Parathyroid adenoma (tissue), 2 donors: ENCODE results near the gene XKR7.
"Not testable (repeated sequence)": the region's sequence is repeated elsewhere in the genome, so short reads cannot be mapped to it uniquely, and the experiment has no call there.

ENCODE experiments used
- H2AFZ ChIP-seq: fragments of 300-600 bp; sonication (generic); one replicate; pipeline ENCODE4 v1.7.0; 2017; ENCODE audit warnings: antibody characterized with exemption, mild to moderate bottlenecking
- H3K27ac ChIP-seq: fragments of 300-600 bp; sonication (generic); one replicate; pipeline ENCODE4 v1.7.0; 2017
- H3K27me3 ChIP-seq: fragments of 300-600 bp; sonication (generic); one replicate; pipeline ENCODE4 v1.7.0; 2017; ENCODE audit warnings: low read length; ENCODE audit not compliant: control insufficient read depth, insufficient read depth
- H3K36me3 ChIP-seq: fragments of 300-600 bp; sonication (generic); one replicate; pipeline ENCODE4 v1.7.0; 2017; ENCODE audit warnings: low read length; ENCODE audit not compliant: control insufficient read depth, insufficient read depth
- H3K4me1 ChIP-seq: fragments of 300-600 bp; sonication (generic); one replicate; pipeline ENCODE4 v1.7.0; 2017; ENCODE audit warnings: control low read depth
- H3K4me2 ChIP-seq: fragments of 300-600 bp; sonication (generic); one replicate; pipeline ENCODE4 v1.7.0; 2017; ENCODE audit warnings: low read length
- H3K4me3 ChIP-seq: fragments of 300-600 bp; sonication (generic); one replicate; pipeline ENCODE4 v1.7.0; 2017; ENCODE audit warnings: low read depth, low read length
- H3K79me2 ChIP-seq: fragments of 300-600 bp; sonication (generic); one replicate; pipeline ENCODE4 v1.7.0; 2017; ENCODE audit warnings: control low read depth
- H3K9ac ChIP-seq: fragments of 300-600 bp; sonication (generic); one replicate; pipeline ENCODE4 v1.7.0; 2017; ENCODE audit warnings: mild to moderate bottlenecking
- H3K9me3 ChIP-seq: fragments of 300-600 bp; sonication (generic); one replicate; pipeline ENCODE4 v1.7.0; 2017; ENCODE audit warnings: low read length; ENCODE audit not compliant: control insufficient read depth
- TF ChIP-seq, protein P1 (sequence below): fragments of 300-600 bp; sonication (generic); IDR thresholded peaks from one replicate; pipeline ENCODE4 v1.7.0; 2017; ENCODE audit warnings: antibody characterized with exemption, mild to moderate bottlenecking
- donor health status: primary hyperparathyroidism.

Gene XKR7

DNA sequence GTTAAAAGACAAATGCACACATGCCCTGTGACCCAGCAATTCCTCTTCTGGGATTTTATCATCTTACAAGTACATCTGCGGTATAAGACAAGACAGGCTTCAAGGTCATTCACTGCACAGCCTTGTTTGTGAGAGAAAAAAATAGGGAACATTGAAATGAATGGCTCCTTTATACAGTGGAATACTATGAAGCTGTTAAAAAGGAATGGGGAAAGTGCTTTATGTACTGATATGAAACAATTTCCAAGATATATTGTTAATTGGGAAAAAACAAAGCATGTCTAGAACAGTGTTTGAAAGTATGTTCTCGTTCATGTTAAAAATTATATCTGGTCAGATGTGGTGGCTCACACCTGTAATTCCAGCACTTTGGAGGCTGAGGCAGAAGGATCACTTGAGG, 41.5 kb upstream of the XKR7 start:
- no peaks in the 10 kb centered on the region for H3K27me3 ChIP-seq
- no peak overlapping the region for H3K4me3 ChIP-seq
- TF ChIP-seq, protein P1, sequence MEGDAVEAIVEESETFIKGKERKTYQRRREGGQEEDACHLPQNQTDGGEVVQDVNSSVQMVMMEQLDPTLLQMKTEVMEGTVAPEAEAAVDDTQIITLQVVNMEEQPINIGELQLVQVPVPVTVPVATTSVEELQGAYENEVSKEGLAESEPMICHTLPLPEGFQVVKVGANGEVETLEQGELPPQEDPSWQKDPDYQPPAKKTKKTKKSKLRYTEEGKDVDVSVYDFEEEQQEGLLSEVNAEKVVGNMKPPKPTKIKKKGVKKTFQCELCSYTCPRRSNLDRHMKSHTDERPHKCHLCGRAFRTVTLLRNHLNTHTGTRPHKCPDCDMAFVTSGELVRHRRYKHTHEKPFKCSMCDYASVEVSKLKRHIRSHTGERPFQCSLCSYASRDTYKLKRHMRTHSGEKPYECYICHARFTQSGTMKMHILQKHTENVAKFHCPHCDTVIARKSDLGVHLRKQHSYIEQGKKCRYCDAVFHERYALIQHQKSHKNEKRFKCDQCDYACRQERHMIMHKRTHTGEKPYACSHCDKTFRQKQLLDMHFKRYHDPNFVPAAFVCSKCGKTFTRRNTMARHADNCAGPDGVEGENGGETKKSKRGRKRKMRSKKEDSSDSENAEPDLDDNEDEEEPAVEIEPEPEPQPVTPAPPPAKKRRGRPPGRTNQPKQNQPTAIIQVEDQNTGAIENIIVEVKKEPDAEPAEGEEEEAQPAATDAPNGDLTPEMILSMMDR = no peak

GRCh38 chr20:31927627-31928159, 40.3 kb upstream of the XKR7 start:
- TF ChIP-seq, protein P1 = no peak
- Histone ChIP-seq H3K9ac (no peak overlapping the region), H3K4me1 (peaks cover 13% of the 10 kb centered on the region), H3K27me3 (no peaks in the 10 kb centered on the region), H2AFZ (no peak overlapping the region), H3K79me2 (no peaks in the 10 kb centered on the region), H3K4me3 (no peak overlapping the region), H3K4me2 (no peak overlapping the region), H3K9me3 (no peaks in the 10 kb centered on the region), H3K36me3 (no peaks in the 10 kb centered on the region), H3K27ac (no peak overlapping the region)

More for the DNA sequence above, 41.5 kb upstream of the XKR7 start:
- Histone ChIP-seq H3K36me3 (no peaks in the 10 kb centered on the region), H3K4me1 (peaks cover 13% of the 10 kb centered on the region), H3K27ac (no peak overlapping the region), H3K79me2 (no peaks in the 10 kb centered on the region), H2AFZ (no peak overlapping the region), H3K4me2 (no peak overlapping the region), H3K9me3 (no peaks in the 10 kb centered on the region), H3K9ac (no peak overlapping the region)

DNA sequence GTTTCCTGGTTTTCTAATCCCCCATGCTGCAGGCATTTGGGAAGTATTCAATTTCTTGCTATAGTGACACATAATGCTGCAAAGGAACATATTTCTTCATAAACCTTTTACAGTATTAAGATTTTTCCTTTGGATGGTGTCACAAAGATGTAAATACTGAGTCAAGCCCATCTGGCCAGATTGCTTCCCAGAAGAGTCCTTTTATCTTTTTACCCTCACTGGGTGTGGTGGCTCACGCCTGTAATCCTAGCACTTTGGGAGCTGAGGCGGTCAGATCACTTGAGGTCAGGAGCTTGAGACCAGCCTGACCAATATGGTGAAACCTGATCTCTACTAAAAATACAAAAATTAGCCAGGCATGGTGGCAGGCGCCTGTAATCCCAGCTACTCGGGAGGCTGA, 38.3 kb upstream of the XKR7 start:
- H2AFZ ChIP-seq, H3K4me2 ChIP-seq, H3K9me3 ChIP-seq, H3K4me1 ChIP-seq, H3K9ac ChIP-seq, H3K27me3 ChIP-seq, H3K79me2 ChIP-seq, H3K4me3 ChIP-seq, H3K27ac ChIP-seq, H3K36me3 ChIP-seq: not testable (repeated sequence)

- no peak overlapping the region for H3K4me3 ChIP-seq
- H3K36me3 ChIP-seq = no peaks in the 10 kb centered on the region
- no peak overlapping the region for H3K4me2 ChIP-seq
- no peak overlapping the region for H3K27ac ChIP-seq
- H3K27me3 ChIP-seq = no peaks in the 10 kb centered on the region
- TF ChIP-seq, protein P1 = no peak
- no peaks in the 10 kb centered on the region for H3K9me3 ChIP-seq
- H3K79me2 ChIP-seq = no peaks in the 10 kb centered on the region
- peak overlapping the region; percentile 29 for H2AFZ ChIP-seq
- no peak overlapping the region for H3K9ac ChIP-seq
- H3K4me1 ChIP-seq = peaks cover 10% of the 10 kb centered on the region
These were observed 37.2 kb upstream of the XKR7 start for GRCh38 chr20:31930779-31931178.

- Histone ChIP-seq H3K4me2 (no peak overlapping the region), H3K4me1 (peaks cover 30% of the 10 kb centered on the region), H3K4me3 (no peak overlapping the region), H2AFZ (no peak overlapping the region), H3K27ac (no peak overlapping the region), H3K9me3 (no peaks in the 10 kb centered on the region), H3K27me3 (no peaks in the 10 kb centered on the region), H3K9ac (no peak overlapping the region), H3K79me2 (no peaks in the 10 kb centered on the region), H3K36me3 (no peaks in the 10 kb centered on the region)
- TF ChIP-seq, protein P1 = no peak
These were observed 34.3 kb upstream of the XKR7 start for GRCh38 chr20:31933698-31934097.
